DOHH2 (cell line): Measurements from ENCODE around the gene LAMB1.

ENCODE experiments used
- H3F3A ChIP-seq: fragments of 200-600 bp; sonication (generic), shearing (Covaris generic); 2 replicates; pipeline ENCODE4 v1.6.0; 2016; ENCODE audit warnings: antibody characterized with exemption, mild to moderate bottlenecking; ENCODE audit not compliant: control insufficient read depth, insufficient read depth
- H3K27ac ChIP-seq: fragments of 200-600 bp; sonication (generic); 2 replicates; pipeline ENCODE4 v1.5.1; 2014; ENCODE audit warnings: low read depth, mild to moderate bottlenecking, low read length, moderate library complexity
- H3K27me3 ChIP-seq: fragments of 200-600 bp; sonication (generic); 2 replicates; pipeline ENCODE4 v1.6.1; 2014; ENCODE audit warnings: mild to moderate bottlenecking, low read length, mixed read lengths; ENCODE audit not compliant: control insufficient read depth
- H3K36me3 ChIP-seq: fragments of 200-600 bp; sonication (generic); 2 replicates; pipeline ENCODE4 v1.6.1; 2014; ENCODE audit warnings: mild to moderate bottlenecking, low read length, moderate library complexity, mixed read lengths; ENCODE audit not compliant: control insufficient read depth
- H3K4me1 ChIP-seq: fragments of 200-600 bp; sonication (generic); 2 replicates; pipeline ENCODE4 v1.6.1; 2014; ENCODE audit warnings: mild to moderate bottlenecking, low read length, mixed read lengths; ENCODE audit not compliant: control insufficient read depth
- H3K4me2 ChIP-seq: fragments of 200-600 bp; sonication (generic); 2 replicates; pipeline ENCODE4 v1.6.0; 2014; ENCODE audit warnings: mild to moderate bottlenecking, low read length, moderate library complexity
- H3K4me3 ChIP-seq: fragments of 200-600 bp; sonication (generic); 2 replicates; pipeline ENCODE4 v1.5.1; 2014; ENCODE audit warnings: mild to moderate bottlenecking, low read length, mixed read lengths
- H3K79me2 ChIP-seq: fragments of 200-600 bp; sonication (generic); 2 replicates; pipeline ENCODE4 v1.6.1; 2014; ENCODE audit warnings: mild to moderate bottlenecking, low read length, mixed read lengths; ENCODE audit not compliant: control insufficient read depth
- H3K9me2 ChIP-seq: fragments of 200-600 bp; sonication (generic); replicated peaks from 2 replicates; pipeline ENCODE4 v1.6.1; 2014; ENCODE audit warnings: mild to moderate bottlenecking, low read length, mixed read lengths; ENCODE audit not compliant: control insufficient read depth
- H3K9me3 ChIP-seq: fragments of 200-600 bp; sonication (generic); 2 replicates; pipeline ENCODE4 v1.6.1; 2014; ENCODE audit warnings: antibody characterized with exemption, low read length, mixed read lengths; ENCODE audit not compliant: control insufficient read depth, insufficient read depth
- H4K20me1 ChIP-seq: fragments of 200-600 bp; sonication (generic); 2 replicates; pipeline ENCODE4 v1.6.0; 2014; ENCODE audit warnings: low read depth, mild to moderate bottlenecking, antibody characterized with exemption, low read length, moderate library complexity; ENCODE audit not compliant: control insufficient read depth, insufficient read depth
- CTCF ChIP-seq: fragments of 200-600 bp; sonication (generic); IDR thresholded peaks from one replicate; pipeline ENCODE4 v1.5.1; 2014; ENCODE audit warnings: antibody characterized with exemption, mild to moderate bottlenecking, low read depth, low read length; ENCODE audit not compliant: poor library complexity, severe bottlenecking
- EZH2phosphoT487 ChIP-seq: fragments of 200-600 bp; sonication (generic); IDR thresholded peaks from 2 replicates; pipeline ENCODE4 v1.6.1; 2017; ENCODE audit warnings: borderline replicate concordance, mild to moderate bottlenecking, antibody characterized with exemption, low read length, moderate library complexity, mixed read lengths

The LAMB1 gene

DNA sequence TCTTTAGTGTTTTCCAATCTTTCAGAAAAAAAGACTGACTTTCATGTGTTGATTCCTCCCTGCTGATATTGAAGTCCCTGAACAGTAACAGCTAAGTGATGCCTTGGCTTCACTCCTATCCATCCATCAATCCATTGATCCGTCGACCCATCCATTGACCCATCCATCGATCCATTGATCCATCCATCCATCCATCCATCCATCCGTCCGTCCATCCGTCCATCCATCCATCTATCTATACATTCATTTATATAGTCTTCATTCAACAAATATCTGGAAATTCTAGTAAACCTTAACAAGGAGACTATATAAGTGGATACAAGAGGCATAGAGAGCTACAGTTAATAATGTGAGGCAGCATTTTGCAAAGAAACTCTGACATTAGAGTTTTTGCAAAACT, 21.6 kb upstream of the LAMB1 start:
- Histone ChIP-seq H4K20me1 (no peaks in the 10 kb centered on the region), H3K4me1 (no peaks in the 10 kb centered on the region), H3K27ac (no peak overlapping the region), H3K9me2 (no peaks in the 10 kb centered on the region), H3K36me3 (no peaks in the 10 kb centered on the region), H3K4me2 (no peak overlapping the region), H3K9me3 (no peaks in the 10 kb centered on the region), H3K27me3 (no peaks in the 10 kb centered on the region), H3K79me2 (no peaks in the 10 kb centered on the region), H3K4me3 (no peak overlapping the region), H3F3A (no peaks in the 10 kb centered on the region)
- TF ChIP-seq EZH2phosphoT487 = no peak
- no peak for TF ChIP-seq CTCF

DNA sequence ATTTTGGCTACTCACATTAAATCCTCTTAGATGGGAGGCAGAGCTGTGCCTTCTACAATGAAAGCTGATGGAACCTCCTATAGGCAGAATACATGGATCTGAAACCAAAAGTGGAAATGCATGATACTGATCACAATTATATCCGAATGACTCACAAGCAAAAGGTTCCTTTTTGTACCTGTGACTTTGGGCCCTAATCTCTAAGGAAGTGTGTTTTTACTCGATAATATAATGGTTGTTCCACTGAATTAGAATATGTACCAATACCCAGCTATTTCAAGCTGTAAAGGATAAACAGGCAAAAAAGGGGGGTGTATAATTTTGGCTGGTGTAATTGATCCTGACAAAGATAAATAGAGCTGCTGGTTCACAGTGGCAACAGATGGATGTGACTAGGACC, 17.6 kb upstream of the LAMB1 start:
- no peaks in the 10 kb centered on the region for H4K20me1 ChIP-seq
- no peaks in the 10 kb centered on the region for H3K9me2 ChIP-seq
- no peaks in the 10 kb centered on the region for H3K4me1 ChIP-seq
- no peaks in the 10 kb centered on the region for H3K36me3 ChIP-seq
- no peaks in the 10 kb centered on the region for H3F3A ChIP-seq
- no peaks in the 10 kb centered on the region for H3K79me2 ChIP-seq
- no peak overlapping the region for H3K4me3 ChIP-seq
- H3K9me3 ChIP-seq = no peaks in the 10 kb centered on the region
- H3K27me3 ChIP-seq = no peaks in the 10 kb centered on the region
- TF ChIP-seq EZH2phosphoT487 (no peak), CTCF (no peak)
- H3K4me2 ChIP-seq = no peak overlapping the region
- no peak overlapping the region for H3K27ac ChIP-seq

DNA sequence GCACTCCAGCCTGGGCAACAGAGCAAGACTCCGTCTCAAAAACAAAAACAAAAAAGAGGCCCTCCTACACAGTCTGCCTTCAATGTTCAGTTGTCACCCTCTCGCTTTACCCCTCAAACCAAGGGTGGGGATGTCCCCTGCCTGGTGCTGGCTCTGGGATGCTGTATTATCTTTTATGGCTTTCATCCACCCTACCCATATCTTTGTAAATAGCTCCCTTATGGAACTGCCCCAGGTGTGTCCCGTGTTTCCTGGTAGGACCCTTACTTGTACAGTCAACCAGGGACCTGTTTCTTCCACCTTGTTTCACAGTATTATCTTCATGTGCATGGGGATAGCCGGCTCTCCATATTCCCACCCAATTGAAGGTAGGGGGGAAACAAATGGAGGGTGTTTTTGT, 15.7 kb upstream of the LAMB1 start:
- Histone ChIP-seq H3K9me3 (no peaks in the 10 kb centered on the region), H3K4me3 (no peak overlapping the region), H3K4me1 (no peaks in the 10 kb centered on the region), H3F3A (no peaks in the 10 kb centered on the region), H4K20me1 (no peaks in the 10 kb centered on the region), H3K27ac (no peak overlapping the region), H3K4me2 (no peak overlapping the region), H3K9me2 (no peaks in the 10 kb centered on the region), H3K79me2 (no peaks in the 10 kb centered on the region), H3K36me3 (no peaks in the 10 kb centered on the region), H3K27me3 (no peaks in the 10 kb centered on the region)
- TF ChIP-seq CTCF (no peak), EZH2phosphoT487 (no peak)

DNA sequence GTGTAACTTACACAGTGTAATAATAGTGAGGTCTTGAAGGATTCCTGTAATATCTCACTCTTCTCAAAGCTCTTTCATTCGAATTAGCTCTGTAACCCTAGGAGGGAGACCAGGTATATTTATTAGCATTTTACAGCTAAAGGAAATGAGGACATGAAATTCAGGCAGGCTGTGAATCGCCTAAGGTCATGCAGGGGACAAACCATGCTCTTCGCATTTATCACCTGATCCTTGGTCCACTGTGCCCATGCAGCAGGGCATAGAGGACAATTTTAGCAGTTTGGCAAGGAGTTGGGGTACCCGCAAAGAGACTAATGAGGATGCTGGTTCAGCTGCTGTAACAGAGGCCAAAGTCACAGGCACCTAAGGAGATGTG, 14.8 kb upstream of the LAMB1 start:
- no peaks in the 10 kb centered on the region for H3K9me2 ChIP-seq
- H3K79me2 ChIP-seq = no peaks in the 10 kb centered on the region
- no peak overlapping the region for H3K27ac ChIP-seq
- no peak overlapping the region for H3K4me2 ChIP-seq
- TF ChIP-seq CTCF (no peak), EZH2phosphoT487 (no peak)
- no peaks in the 10 kb centered on the region for H3F3A ChIP-seq
- H3K4me1 ChIP-seq = no peaks in the 10 kb centered on the region
- no peaks in the 10 kb centered on the region for H3K27me3 ChIP-seq
- H3K4me3 ChIP-seq = no peak overlapping the region
- no peaks in the 10 kb centered on the region for H4K20me1 ChIP-seq
- no peaks in the 10 kb centered on the region for H3K36me3 ChIP-seq
- no peaks in the 10 kb centered on the region for H3K9me3 ChIP-seq
